ENCODE data around the gene LETM1.
A peak's percentile ranks its signal among the peaks of the same experiment; 100 is the strongest.

The LETM1 gene

DNA sequence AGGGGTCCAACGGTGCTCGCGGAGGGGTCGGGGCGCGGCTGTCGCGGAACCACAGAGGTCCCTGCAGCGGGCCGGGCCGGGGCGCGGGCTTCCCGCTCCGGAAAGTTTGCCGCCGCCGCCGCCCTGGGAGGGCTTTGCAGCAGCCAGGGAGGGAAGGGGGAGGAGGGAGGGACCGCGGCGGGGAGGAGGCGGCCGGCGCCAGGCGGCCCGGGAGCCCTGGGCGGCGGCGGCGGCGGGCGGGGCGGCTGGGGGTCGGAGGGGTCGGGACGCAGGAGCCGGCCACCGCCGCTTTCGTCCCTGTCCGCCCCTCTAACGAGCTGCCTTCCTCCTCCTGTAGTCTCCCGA is 62.5 kb downstream of the LETM1 start:
- peak; percentile 37 for DNase-seq

DNA sequence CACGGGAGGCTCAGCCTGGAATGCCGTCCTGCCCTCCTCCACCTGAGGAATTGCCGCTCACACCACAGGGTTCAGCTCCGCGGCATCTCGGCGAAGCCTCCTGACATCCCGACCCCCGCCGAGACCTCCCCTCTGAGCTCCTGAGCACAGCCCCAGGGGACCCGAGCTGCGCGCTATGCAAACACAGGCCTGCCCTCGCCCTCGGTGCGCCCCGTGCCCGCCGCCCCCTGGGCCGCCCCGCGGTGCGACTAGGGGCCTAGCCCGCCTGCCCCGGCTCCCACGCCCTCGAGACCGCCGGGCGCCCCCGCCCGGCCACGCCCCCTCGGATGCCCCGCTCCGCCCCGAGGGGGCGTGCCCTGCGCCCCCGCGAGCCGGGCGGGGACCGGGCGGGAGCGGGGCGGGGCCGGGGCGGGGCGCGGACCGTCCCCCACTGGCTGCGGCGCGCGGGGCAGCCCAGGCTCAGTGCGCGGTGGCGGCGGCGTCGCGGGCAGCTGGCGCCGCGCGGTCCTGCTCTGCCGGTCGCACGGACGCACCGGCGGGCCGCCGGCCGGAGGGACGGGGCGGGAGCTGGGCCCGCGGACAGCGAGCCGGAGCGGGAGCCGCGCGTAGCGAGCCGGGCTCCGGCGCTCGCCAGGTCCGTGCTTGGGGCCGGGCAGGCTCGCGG is 63.0 kb downstream of the LETM1 start, which contains the start of gene FGFR3:
Gene FGFR3 (plus strand): TSS at position 462 of the 664 bp plus-strand sequence. CDS start 642 bp downstream, outside the sequence.
- peak; percentile 44 for DNase-seq

DNA sequence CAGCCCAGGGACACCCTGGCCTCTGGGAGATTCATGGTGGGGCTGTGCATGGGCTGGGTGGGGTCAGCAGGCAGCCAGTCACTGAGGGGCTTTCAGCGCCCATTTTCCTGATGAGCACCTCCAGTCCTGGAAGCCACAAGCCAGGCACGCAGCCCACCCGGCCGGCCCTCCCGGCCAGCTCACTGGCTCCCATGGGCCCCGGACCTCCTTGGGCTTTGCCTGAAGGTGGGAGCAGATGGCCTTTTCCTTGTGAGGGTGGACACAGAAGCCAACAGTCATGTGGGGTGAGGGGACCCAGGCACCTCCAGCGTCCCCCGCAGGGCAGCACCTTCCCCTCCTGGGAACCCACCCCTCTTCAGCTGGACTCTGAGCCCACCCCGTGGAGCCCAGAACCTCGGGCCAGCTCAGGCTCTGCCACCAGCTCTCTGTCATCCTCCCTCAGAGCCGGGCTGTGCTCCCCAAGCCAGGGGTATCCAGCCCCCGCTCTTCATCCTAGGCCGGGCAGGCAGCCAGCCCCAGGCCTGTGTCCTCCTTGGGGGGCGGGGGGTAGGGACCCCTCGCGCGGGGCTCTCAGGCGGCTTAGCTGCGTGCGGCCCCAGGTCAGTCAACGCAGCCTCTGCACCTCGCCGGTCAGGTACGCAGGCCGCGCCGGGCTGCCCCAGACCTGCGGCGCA is 63.7 kb downstream of the LETM1 start:
- DNase-seq: no peak

DNA sequence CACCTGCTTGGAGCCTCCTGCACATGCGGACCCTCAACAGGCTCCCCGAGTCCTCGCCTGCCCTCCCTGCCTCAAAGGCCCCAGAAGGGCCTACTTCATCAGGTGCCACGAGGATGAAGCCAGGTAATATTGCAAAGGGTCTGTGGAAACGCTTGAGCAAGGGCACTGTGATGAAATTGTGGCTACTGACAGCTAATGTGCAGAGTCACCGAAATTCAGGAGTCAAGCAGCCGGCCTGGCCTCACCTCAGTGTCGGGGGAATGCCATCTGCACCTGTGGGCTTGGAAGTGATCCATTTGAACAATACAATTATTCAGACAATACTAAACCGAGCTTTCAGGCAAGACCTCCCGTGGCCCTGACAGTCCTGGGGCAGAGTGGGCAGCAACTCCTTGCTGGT is 66.0 kb downstream of the LETM1 start:
- DNase-seq: no peak

DNA sequence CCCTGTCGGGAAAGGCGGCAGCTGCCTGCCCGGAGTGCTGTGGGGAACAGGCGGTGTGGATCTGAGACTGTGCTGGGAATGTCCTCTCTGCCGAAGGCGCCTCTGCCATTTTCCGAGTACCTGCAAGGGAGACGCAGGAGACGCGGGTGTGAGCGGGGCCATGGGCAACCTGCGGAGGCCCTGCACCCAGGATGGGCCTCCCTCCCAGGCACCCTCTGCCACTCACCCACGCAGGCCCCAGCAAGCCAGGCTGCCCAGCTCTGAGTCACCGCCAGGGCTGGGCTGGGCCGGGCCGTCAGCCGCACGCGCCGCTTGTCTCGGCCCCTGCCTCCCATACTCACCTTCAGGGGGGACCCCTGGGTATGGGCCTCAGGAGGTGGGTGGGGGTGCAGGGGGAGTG is 66.4 kb downstream of the LETM1 start:
- DNase-seq: no peak

DNA sequence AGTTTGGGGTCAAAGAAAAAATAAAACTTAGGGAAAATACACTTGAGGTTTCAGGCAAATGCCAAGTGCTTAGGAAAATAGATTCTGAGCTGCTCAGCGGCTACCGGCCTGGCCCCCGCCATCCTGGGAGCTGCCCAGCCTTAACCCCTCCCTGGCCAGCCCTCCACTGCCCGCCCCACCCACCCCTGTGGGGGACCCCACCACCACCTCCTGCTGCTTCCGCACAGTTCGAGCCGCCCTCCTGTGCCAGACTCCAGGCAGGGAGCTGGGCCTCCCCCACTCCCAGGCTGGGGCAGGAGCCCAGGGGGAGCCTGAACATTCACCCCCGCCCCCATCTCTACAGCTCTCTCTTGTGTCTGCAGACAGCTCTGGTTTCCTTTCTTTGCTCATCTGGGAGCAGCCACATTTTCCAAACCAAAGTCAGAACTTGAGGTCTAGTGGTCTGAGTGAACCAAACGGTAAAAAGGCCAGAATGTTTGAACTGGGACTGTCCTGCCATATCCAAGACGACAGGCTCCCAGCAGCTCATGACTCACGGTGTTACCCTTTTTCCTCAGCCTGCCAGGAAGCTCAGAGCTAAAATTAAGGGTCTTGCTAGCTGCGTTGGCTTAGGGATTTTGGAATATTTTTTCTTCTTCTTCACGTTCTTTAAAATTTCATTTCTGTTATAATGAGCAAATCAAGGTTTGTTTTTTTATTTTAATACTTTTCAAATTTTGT is 67.5 kb downstream of the LETM1 start:
- DNase-seq: no peak

DNA sequence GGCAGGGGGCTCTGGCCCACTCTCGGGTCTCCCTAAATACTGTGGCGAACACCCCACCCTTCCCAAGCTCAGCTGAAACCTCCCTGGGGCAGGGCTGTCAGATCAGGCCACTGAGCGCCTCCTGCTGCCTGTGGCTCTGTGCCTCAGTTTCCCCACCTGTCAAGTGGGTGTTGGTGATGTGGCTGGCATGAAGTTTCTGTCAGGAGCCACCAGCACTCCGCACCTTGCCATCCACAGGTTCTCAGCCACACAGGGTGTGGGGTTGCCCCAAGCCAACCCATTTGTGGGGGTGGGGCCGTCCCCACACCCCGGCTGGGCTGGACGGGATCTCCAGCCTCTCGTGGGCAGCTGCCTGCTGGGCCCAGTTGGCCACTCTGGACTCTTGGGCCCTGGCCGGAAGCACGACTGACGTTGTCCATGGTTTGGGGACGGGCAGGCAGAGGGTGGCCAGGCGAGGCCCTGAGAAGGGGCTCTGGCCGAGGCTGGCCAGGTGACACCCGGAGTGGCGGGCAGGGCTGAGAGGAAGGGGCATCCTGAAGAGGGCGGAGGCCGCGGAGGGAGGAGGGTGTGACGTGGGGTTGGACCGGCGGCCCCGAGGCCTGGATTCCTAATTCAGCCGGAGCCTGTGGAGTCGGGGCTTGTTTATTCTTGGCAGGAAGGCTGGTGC is 68.4 kb downstream of the LETM1 start:
- no peak for DNase-seq

DNA sequence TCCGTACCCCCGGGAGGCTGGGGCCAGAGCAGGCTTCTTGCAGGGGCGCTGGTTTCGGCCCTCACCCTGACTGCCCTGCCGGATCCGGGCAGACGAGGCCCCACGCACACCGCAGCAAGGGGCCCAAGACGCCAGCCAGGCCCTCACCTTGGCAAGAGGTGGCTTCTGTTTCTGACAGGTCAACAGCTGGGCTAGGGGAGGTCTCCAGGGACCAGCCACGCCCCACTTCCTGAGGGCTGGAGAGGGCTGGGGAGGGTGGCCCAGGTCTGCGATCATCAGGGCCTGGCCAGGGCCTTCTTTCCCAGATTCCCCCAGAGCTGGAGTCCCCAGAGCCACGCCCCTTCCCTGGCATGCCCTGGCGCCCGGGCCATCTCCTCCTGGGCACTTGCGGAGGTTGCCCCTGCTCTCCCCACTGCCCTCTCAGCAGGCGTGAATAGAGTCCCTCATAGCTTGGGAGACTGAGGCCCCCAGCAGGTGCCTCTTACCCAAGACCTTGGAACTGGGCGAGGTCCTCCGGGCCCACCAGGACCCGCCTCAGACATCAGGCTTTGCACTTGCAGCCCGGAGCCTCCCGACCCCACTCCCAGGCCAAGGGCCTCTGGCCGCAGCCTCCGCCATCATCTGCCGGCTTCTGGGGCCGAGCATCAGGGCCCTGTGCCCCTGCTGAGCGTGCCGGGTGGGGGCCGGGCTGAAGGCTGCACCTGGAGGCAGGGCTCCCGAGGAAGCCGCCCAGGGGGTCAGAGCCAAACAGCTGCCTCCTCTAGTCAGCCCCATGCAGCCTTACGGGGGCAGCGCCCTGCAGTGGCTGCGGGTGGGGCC is 69.2 kb downstream of the LETM1 start:
- DNase-seq: no peak

DNA sequence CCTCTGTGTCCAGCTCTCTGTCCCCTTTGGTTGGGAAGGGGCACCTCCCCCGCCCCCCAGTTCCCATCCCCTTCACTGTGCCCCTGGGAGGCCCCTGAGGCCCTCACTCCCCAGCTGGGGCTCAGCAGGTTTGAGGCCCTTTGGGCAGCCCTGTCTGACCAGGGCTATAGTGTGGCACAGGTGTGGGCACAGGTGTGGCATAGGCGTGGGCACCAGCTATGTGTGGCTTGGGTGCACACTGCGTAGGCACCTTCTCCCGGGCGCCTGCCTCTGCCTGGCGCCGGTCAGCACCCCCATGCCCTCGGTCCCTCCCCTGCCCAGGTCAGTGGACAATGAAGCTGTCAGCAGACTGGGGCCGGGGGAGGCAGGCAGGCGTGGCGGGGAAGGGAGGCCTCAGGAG is 70.4 kb downstream of the LETM1 start:
- DNase-seq: no peak

DNA sequence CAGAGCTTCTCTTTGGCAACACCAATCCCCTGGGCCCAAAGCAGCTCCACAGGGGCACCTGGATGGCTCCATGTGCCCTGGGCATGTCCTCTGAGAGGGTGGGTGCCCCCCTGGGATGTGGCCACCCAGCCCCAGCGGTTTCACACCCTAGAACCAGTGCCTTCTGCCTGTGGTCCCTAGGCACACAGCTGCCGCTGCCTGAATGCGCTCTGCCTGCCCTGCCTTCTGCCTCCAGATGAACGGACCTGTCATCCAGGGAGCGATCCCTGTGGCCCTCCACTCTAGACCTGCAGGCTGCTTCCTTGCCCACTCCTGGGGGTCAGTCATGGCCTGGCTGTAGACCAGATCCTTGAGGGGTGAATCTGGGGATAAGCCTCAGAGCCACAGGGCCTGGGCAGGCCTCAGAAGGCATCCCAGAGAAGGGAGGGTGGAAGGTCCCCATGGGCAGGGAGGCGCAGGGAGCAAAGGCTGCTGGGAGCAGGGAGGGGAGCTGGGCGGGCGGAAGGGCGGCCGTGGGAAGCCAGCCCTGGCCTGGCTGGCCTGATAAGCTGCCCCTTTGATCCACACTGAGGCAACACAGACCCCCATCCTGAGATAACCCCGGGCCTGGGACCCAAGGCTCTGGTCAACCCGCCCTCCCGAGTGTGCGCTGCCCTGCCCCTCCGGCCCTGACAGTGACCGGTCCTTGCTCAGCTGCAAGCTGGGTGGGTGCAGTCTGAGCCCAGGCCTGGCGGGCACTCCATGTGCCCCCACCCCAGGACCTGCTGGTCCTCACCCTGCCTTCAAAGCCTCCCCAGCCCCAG is 71.0 kb downstream of the LETM1 start:
- DNase-seq: no peak

DNA sequence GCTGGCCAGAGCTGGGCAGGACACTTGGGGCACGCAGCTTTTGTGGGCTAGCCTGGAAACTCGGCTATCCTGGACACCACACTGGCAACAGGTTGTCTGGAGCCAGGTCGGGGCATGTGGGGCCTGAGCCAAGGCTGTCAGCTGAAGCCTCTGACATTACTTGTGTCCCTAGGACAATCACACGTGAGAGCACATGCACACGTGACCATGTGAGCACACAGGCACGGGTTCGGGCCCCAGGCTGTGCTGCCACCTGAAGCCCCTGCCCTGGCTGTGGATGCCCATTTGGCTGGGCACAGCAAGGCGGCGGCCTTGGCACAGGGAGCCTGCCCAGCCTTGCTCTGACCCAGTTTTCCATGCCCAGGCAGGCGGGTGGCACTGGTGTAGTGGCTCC is 71.6 kb downstream of the LETM1 start:
- DNase-seq: no peak

DNA sequence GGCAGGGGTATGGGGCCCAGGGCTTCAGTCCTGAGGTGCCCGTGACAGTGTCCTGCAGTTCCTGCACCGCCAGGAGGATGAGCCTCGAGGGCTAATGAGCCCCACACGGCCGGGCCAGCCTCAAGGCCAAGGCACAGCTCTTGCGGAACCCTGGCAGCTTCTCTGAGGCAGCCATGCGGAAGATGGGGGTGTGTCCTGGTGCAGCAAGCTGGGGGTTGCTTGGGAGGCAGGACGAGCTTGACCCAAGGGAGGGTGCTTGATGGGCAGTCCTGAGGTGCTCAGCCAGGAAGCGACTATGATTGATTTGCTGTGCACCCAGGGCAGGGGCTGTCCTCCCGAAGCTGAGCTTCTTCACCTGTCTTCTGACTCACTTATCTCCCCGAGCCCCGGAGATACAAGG is 72.0 kb downstream of the LETM1 start:
- DNase-seq: no peak

DNA sequence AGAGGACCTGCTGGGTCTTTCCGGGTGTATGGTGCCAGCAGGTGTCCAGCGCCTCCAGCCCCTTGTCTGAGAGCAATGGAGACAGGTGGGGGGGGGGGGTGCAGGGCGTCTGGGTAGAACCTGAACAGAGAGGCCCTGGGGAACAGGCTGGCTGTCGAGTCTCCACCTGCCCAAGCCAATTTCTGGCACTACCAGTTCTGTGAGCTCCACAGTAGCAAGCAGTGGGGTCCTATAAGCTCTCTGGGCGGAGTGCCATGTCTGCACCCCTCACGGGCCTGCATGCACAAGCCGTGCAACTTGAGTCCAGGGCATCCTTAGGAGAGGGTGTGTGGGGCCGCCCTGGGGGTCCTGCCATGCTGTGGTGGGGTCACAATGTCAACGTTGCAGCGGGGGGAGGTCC is 72.9 kb downstream of the LETM1 start:
- DNase-seq: no peak

DNA sequence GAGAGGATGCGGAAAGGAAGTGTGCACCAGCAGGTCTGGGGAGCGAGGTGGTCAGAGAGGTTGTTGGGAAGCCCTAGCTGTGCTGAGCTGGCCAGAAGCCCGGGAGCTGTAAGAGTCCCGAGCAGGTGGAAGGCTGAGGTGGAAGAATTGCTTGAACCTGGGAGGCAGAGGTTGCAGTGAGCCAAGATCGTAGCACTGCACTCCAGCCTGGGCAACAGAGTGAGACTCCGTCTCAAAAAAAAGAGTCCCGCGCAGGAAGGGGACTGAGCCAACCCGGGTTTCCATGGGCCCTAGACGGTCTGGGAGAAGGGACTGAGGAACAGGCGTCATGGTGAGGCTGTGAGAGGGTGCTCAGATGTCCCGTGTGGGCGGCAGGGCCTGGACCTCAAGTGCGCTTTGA is 75.5 kb downstream of the LETM1 start:
- DNase-seq: no peak

DNA sequence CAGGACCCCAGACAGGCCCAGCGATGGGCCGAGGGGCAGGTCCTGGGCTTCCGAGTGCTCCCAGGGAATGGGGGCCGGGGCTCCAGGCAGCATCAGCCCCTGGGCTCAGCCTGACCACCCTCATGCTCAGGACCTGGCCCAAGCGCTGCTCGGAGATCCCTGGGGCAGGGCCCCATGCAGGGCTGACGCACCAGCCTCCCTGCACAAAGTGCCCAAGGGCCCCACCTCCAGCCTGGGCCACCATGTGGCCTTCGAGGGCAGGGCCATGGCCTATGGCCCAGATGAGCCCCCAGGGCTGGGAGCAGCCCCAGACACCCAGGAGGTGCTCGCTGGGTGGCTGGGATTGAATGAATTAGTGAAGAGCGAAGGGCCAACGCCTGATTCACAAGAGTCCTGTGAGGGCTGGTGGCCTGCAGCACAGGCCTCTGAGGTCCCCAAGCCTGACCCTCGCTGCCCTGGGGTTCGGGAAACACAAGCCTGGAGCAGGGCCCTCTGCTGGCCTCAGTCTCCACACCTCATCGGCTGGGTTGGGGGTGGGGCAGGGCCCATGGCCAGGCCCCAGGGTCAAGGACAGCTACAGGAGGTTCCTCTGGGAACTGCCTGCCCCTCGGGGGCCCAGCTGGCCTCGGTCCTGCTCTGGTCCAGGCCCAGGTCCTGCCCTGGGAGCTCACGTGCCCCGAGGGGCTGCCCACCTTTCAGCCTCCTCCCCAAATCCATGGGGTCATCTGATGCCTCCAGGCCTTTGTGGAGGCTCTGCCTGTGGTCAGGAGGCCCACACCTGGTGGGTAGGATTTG is 76.2 kb downstream of the LETM1 start:
- DNase-seq: no peak

DNA sequence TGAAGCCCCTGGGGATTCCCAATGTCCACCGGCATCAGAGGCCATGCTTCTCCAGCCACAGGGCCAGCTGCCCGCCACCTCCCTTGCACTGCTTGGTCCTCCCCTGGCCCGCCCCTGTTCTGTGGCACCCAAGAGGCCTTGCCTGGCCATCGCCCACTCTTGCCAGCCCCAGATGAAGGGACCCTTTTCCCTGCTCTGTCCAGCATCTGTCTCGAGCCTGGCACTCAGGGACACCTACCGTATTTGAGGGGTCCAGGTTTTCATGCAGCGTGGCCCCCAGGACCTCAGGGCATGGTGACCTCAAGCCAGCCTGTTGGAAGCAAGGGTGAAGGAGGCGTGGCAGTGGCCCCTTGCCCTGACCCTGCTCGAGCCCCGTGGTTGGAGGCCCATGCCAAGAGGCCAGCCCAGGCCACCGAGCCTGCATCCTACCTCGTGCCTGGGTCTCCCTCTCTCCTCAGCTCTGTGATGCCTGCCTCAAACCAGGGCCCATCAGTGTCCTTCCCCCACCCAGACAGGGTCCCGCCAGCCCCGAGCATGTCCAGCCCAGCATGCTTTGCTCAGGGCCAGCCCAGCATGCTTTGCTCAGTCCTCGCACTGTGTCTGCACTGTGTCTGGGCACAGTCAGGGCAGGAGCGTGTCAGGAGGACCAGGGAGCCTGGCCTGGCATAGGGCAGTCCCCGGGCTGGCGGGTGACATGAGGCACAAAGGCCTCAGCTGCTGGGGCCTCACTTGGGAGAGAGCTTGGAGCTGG is 77.1 kb downstream of the LETM1 start:
- DNase-seq: no peak

DNA sequence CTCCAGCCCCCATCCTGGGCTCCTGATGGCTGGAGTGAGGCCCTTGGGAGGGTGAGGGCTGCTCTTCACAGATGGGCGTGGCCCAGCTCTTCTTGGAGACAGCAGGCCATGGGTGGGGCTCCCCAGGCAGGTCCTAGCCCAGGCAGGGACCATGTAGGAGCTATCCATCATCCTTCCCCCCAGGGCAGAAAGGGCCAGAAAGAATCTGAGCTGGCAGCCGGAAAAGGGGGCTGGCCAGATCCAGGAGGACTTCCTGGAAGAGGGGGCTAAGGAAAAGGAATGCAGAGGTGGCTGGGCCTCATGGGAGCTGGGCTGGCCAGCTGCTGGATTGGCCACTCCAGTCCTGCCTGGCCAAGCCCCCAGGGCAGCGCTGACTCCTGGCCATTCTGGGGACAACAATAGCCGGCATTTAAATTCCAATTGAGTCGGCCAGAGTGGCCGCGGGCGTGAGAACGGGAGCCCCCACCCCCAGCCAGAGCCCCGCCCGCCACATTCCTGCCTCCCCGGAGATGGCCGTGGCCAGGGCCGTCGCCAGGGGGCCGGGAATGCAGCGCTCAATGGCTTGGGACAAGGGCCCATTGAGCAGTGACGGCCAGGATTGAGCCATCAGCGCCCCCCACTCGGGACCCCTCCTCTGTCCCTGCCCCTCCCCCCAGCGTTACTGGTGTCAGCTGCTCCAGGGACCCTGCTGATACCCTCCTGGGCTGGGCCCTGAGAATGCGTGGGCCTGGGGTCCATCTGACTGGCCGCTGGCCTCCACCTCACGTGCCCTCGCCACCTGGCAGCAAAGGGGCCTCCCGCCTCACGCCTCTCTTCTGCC is 77.9 kb downstream of the LETM1 start:
- peak; percentile 82 for DNase-seq

DNA sequence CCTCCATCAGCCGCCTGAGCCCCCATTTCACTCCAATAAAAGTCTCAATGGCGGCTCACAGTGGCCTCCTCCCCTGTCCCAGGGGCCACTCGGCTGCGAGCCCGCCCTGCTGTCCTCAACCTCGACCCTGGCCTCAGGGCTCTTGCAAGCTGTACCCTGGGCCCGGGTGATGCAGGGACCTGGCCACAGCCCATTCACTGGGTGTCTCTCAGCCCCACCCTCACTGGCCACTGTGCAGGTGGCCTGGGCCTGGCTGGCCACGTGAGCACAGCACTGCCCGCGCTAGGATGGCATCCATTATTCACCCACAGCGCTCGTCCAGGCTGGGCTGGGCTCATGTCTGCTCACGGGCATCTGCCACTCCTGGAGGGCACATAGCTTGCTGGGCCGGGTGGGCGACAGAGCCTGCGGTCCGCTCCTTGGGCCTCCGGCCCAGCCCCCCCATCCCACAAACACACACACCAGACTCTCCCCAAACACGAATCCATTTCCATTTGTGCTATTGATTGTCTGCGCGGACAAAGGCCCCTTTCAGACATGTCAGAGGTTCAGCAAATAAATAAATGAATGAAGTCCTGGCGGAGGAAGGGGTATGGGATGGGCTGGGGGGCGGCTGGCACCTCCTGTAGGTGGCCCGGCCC is 79.3 kb downstream of the LETM1 start:
- DNase-seq: no peak

Measured in EL (cell line).